Natural killer cell treated with Interleukin-12 subunit alpha and Interleukin-12 subunit beta and Interleukin-15 and Interleukin-18, amount 100 ng/mL, for 72 hours (primary cell): ENCODE results near the gene ZNF655. TPM values are rescaled to one million over a fixed set of nuclear protein-coding genes. Genes with fewer than 3 reads are reported as not detected.
"Not testable (repeated sequence)": the region's sequence is repeated elsewhere in the genome, so short reads cannot be mapped to it uniquely, and the experiment has no call there.

Experiments used
- ATAC-seq, 2 donors: fragments of 150-1000 bp; cut with Tn5 transposase in 1 of 2; sonication (Bioruptor Pico), chemical (Tn5 transposase) in 1 of 2; 2 replicates each; pipeline ENCODE4 v1.10.0; 2021
- DNase-seq: peaks from one replicate; pipeline ENCODE4 v3.0.0; 2022; ENCODE audit warnings: low spot score
- H3K27ac Mint-ChIP-seq, 2 donors: 1 replicate in 1 of 2; 2 replicates in 1 of 2; pipeline ENCODE4 v1.8.0; 2022; ENCODE audit warnings: mixed read lengths in 2 of 2, mild to moderate bottlenecking in 1 of 2, moderate library complexity in 1 of 2
- H3K27me3 Mint-ChIP-seq, 2 donors: 1 replicate in 1 of 2; 2 replicates in 1 of 2; pipeline ENCODE4 v1.8.0; 2022; ENCODE audit warnings: mixed read lengths in 2 of 2
- H3K36me3 Mint-ChIP-seq: one replicate; pipeline ENCODE4 v1.8.0; 2022; ENCODE audit warnings: mixed read lengths
- H3K4me1 Mint-ChIP-seq, 2 donors: 1 replicate in 1 of 2; 2 replicates in 1 of 2; pipeline ENCODE4 v1.8.0; 2022; ENCODE audit warnings: low read depth in 2 of 2, mixed read lengths in 2 of 2, mild to moderate bottlenecking in 1 of 2
- H3K4me3 Mint-ChIP-seq: one replicate; pipeline ENCODE4 v1.8.0; 2022; ENCODE audit warnings: mixed read lengths
- H3K9me3 Mint-ChIP-seq: 2 replicates; pipeline ENCODE4 v1.8.0; 2022; ENCODE audit warnings: mixed read lengths
- total RNA-seq, 2 donors: library from RNA; stranded (reverse); gene quantifications; one replicate each; pipeline ENCODE4 v1.2.3, GENCODE V29; 2022

Gene ZNF655, protein sequence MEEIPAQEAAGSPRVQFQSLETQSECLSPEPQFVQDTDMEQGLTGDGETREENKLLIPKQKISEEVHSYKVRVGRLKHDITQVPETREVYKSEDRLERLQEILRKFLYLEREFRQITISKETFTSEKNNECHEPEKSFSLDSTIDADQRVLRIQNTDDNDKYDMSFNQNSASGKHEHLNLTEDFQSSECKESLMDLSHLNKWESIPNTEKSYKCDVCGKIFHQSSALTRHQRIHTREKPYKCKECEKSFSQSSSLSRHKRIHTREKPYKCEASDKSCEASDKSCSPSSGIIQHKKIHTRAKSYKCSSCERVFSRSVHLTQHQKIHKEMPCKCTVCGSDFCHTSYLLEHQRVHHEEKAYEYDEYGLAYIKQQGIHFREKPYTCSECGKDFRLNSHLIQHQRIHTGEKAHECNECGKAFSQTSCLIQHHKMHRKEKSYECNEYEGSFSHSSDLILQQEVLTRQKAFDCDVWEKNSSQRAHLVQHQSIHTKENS
- total RNA-seq, result 100 to 1,000 TPM; 111 to 115 TPM

DNA sequence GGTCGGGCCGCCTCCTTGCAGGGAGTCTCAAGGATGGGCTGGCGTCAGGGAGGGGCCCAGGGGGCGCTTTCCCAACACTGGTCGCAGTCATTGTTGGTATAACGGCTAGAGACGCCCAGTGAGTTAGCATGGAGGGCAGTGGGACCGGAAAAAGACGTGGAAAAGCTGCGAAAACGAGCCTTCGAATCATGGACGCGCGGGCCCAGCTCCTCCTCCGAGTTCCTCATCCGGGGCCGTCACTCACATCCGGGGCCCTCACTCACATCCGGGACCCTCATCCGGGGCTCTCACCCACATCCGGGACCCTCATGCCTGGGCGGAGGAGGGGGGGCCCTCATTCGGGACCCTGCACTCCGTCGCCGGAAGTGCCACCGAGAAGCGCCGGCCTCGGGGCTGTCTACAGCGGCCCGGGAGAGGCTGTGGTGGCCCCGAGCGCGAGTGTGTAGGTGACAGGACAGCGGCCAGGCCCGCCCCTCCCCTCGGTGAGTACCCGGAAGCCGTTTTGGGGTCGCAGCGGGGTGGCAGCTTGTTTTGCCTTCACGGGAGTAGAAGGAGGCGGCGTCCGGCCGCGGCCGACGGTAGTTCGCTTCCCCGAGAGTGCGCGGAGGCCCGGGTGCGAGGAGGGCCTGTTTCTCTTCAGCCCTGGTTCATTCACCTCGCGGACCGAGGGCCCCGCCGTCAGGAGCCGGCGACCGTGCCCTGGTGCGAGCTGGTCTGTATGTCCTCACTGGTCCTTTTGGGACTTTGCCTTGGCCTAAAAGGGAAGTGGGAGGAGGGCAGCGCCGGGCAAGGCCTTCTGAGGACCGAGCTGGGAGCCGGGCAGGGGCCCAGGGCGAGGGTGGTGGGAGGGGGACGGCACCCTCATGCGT, at the start of gene ZNF655:
TSS of gene ZNF655 (plus strand) at position 337 of the 869 bp plus-strand sequence. CDS start 1,918 bp downstream, outside the sequence.
- ATAC-seq, result peak; percentile 91 to 95
- Mint-ChIP-seq H3K4me3 (peak within 1 kb of the TSS; percentile 100), H3K36me3 (peaks cover 35% of the 10 kb centered on the region)

DNA sequence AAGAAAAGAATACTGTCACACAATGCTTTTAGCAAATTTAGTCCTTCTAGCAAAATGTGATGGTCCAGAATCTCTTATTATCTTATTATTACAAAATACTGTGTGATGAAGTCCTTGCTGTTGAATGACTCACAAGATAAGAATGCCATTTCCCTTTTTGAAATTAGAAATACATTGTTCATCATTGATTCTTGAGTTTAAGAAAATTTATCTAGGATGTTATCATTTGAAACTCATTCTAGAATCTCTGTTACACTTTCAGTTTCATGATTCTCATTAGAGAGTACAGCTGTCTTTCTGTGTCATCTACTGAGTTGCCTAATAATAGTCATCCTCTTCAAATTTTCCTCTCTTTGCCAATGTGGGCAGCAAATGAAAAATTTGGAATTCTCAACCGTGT, 44.4 kb upstream of the ZNF655 start:
- Mint-ChIP-seq H3K36me3 (peaks cover 14% of the 10 kb centered on the region), H3K4me1 (peaks cover 9 to 13% of the 10 kb centered on the region in 2 donors), H3K27me3 (no peaks in the 10 kb centered on the region), H3K9me3 (no peaks in the 10 kb centered on the region), H3K27ac (peak overlapping the region; percentile 31), H3K4me3 (no peak overlapping the region)
- ATAC-seq (no peak), DNase-seq (no peak)

More for the DNA sequence above, at the start of gene ZNF655:
- Mint-ChIP-seq H3K4me1 (peaks cover 40 to 45% of the 10 kb centered on the region in 2 donors), H3K27me3 (no peaks in the 10 kb centered on the region), H3K27ac (peak within 1 kb of the TSS; percentile 99 to 100), H3K9me3 (no peaks in the 10 kb centered on the region)
- DNase-seq, result peak; percentile 94

DNA sequence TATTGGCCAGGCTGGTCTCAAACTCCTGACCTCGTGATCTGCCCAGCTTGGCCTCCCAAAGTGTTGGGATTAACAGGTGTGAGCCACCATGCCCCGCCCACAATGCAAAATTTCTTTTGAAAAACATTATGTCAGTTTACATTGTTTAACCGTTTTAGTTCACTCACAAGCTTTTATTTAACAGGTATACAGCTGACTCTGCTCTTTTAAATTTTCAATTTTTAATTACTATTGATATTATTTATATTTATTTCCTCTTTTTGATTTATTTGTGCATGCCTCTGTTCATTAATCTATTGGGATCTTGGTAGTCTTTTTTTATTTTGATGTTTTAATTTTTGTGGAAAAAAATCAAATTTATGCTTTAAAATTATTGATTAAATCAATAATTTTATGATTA, 37.0 kb upstream of the ZNF655 start:
- Mint-ChIP-seq H3K36me3 (peaks cover 16% of the 10 kb centered on the region), H3K4me1 (peaks cover 0 to 5% of the 10 kb centered on the region in 2 donors), H3K4me3 (no peak overlapping the region)

DNA sequence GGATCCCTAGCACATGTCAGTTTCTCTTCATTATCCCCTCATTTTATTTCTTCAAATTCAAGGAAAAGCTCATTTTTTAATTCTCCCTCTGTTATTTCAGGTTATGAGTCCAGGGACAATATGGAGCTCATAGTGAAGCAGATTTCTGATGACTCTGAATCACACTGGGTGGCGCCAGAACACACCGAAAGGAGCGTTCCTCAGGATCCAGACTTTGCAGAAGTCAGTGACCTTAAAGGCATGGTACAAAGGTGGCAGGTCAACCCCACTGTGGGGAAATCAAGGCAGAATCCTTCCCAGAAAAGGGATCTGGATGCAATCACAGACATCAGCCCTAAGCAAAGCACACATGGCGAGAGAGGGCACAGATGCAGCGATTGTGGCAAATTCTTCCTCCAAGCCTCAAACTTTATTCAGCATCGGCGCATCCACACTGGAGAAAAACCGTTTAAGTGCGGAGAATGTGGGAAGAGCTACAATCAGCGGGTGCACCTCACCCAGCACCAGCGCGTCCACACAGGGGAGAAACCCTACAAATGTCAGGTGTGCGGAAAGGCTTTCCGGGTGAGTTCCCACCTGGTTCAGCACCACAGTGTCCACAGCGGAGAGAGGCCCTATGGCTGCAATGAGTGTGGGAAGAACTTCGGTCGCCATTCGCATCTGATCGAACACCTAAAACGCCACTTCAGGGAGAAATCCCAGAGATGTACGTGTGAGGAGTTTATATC, 32.6 kb upstream of the ZNF655 start:
- Mint-ChIP-seq H3K9me3 (peaks cover 6% of the 10 kb centered on the region), H3K4me3 (no peak overlapping the region), H3K27me3 (no peaks in the 10 kb centered on the region), H3K27ac (no peak overlapping the region), H3K4me1 (peaks cover 4 to 5% of the 10 kb centered on the region in 2 donors), H3K36me3 (peaks cover 32% of the 10 kb centered on the region)
- DNase-seq (no peak), ATAC-seq (no peak)

More for the DNA sequence above, 37.0 kb upstream of the ZNF655 start:
- DNase-seq (no peak), ATAC-seq (no peak)
- H3K27ac Mint-ChIP-seq, result no peak overlapping the region
- H3K9me3 Mint-ChIP-seq, result no peaks in the 10 kb centered on the region
- no peaks in the 10 kb centered on the region for H3K27me3 Mint-ChIP-seq

DNA sequence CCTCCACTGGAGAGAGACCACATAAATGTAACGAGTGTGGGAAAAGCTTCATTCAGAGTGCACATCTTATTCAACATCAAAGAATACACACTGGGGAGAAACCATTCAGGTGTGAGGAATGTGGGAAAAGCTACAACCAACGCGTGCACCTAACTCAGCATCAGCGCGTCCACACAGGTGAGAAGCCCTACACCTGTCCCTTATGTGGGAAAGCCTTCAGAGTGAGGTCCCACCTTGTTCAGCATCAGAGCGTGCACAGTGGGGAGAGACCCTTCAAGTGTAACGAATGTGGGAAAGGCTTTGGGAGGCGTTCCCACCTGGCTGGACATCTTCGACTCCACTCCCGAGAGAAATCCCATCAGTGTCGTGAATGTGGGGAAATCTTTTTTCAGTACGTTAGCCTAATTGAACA, 27.1 kb upstream of the ZNF655 start:
- H3K27me3 Mint-ChIP-seq, result no peaks in the 10 kb centered on the region

DNA sequence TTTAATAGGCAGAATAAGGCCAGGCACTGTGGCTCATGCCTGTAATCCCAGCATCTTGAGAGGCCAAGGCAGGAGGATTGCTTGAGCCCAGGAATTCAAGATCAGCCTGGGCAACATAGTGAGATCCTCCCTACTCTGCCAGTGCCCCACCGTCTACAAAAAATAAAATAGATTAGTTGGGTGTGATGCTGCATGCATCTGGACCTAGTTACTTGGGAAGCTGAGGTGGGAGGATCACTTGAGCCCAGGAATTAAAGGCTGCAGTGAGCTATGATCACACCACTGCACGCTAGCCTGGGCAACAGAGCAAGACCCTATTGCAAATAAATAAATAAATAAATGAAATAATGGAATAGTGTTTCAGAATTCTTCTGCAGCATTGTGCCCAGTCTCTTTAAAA, 22.8 kb upstream of the ZNF655 start:
- Mint-ChIP-seq H3K36me3 (peaks cover 42% of the 10 kb centered on the region), H3K4me1 (no peaks in the 10 kb centered on the region), H3K27ac (no peak overlapping the region), H3K9me3 (peaks cover 19% of the 10 kb centered on the region), H3K4me3 (no peak overlapping the region), H3K27me3 (no peaks in the 10 kb centered on the region)
- no peak for DNase-seq
- no peak for ATAC-seq

More for the DNA sequence above, 27.1 kb upstream of the ZNF655 start:
- H3K27ac Mint-ChIP-seq, result no peak overlapping the region
- H3K9me3 Mint-ChIP-seq, result peaks cover 21% of the 10 kb centered on the region
- DNase-seq, result no peak
- peaks cover 0 to 4% of the 10 kb centered on the region in 2 donors for H3K4me1 Mint-ChIP-seq
- no peak for ATAC-seq
- no peak overlapping the region for H3K4me3 Mint-ChIP-seq
- H3K36me3 Mint-ChIP-seq, result peaks cover 50% of the 10 kb centered on the region

DNA sequence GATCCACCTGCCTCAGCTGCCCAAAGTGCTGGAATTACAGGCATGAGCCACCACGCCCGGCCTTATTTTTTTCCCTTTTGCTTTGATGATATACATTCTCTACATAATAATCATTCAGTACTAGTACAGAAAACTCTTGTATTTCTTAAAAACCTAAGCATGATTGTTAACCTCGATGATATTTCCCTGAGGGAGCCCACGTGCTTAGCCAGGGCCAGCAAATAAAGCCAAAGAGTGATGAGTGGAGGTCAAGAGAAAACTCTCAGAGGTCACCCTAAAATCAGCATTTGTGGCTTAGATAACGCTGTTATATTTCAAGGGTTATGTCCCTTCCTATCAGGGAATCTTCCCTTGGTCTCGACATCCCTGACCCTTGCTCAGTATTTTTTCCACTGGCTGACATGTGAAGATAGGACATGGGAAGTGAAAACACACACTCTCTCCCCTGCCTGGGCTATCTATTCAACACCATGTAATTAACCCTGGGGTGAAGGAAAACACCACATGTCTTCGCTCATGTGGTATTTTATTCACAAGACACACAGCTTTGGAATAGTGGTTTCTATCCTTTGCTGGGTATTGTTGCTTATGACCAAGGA, 19.1 kb upstream of the ZNF655 start:
- no peak overlapping the region for H3K4me3 Mint-ChIP-seq
- peaks cover 19% of the 10 kb centered on the region for H3K36me3 Mint-ChIP-seq
- no peaks in the 10 kb centered on the region for H3K4me1 Mint-ChIP-seq
- peaks cover 3% of the 10 kb centered on the region for H3K9me3 Mint-ChIP-seq
- DNase-seq (no peak), ATAC-seq (no peak)
- H3K27ac Mint-ChIP-seq, result no peak overlapping the region
- H3K27me3 Mint-ChIP-seq, result no peaks in the 10 kb centered on the region

DNA sequence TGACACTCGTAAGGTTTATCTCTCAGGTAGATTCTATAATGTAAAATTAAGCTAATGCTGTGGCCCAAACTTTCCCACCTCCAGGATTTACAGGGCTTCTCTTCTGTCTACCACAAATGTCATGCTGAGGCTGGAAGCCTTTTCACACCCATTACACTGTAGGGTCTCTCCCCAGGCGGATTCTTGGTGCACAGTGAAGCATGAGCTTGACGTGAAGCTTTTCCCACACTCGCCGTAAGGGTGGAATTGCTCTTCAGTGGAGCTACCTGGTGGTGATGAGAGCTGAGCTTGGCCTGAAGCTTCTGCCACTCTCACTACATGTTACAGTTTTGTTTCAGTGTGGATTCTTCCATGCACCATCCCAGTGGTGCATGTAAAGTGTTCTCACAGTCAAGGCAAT, 17.9 kb upstream of the ZNF655 start:
- no peak for DNase-seq
- Mint-ChIP-seq H3K4me1 (no peaks in the 10 kb centered on the region), H3K9me3 (peaks cover 3% of the 10 kb centered on the region), H3K4me3 (no peak overlapping the region), H3K27me3 (no peaks in the 10 kb centered on the region), H3K27ac (no peak overlapping the region), H3K36me3 (peaks cover 19% of the 10 kb centered on the region)
- no peak for ATAC-seq

DNA sequence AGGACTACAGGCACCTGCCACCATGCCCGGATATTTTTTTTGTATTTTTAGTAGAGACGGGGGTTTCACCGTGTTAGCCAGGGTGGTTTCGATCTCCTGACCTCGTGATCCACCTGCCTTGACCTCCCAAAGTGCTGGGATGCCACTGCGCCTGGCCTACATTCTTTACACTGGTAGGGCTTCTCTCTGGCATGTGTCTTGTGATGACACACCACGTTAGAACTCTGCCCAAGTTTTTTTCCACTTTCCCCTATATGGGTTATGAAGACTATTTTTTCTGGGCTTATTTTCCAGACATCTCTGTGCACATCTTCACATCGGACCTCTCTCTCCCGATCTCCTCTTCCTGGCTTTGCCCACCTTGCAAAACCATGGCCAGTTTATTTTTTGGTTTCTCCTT, 17.2 kb upstream of the ZNF655 start:
- no peak for DNase-seq
- Mint-ChIP-seq H3K27ac (no peak overlapping the region), H3K4me3 (no peak overlapping the region), H3K4me1 (no peaks in the 10 kb centered on the region), H3K9me3 (peaks cover 3% of the 10 kb centered on the region), H3K36me3 (peaks cover 19% of the 10 kb centered on the region), H3K27me3 (no peaks in the 10 kb centered on the region)
- no peak for ATAC-seq

DNA sequence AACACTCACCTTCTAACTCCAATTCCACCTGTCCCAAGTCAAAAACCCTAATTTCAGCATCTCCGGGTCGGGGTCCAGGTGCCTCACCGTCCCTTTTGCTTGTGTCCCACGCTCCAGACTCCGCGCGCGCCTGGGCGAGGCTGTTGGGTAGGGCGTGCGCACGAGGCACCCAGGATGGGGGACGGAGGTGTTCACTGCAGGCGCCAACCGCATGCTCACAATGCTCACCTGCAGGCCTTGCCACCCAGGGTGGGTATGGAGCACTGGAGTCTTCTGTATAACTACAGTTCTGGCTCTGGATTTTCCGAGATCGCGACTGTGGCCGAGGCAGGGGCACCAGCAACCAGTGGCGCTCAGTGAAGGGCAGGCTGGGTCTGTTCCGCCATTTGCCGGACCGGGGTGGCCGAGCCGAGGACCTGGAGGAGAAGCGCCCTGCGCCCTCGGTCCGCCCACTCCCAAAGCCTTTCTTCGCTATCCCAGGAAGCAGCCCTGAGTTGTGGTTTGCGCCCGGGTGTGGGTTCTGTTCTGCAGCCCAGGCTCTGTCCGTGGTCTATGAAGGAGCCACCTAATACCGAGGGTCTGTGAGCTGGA, 15.3 kb upstream of the ZNF655 start:
- H3K4me1 Mint-ChIP-seq, result no peaks in the 10 kb centered on the region
- DNase-seq, result no peak
- H3K27ac Mint-ChIP-seq, result no peak overlapping the region
- H3K4me3 Mint-ChIP-seq, result no peak overlapping the region
- H3K9me3 Mint-ChIP-seq, result peaks cover 3% of the 10 kb centered on the region
- no peak for ATAC-seq
- H3K36me3 Mint-ChIP-seq, result peaks cover 21% of the 10 kb centered on the region
- H3K27me3 Mint-ChIP-seq, result no peaks in the 10 kb centered on the region

DNA sequence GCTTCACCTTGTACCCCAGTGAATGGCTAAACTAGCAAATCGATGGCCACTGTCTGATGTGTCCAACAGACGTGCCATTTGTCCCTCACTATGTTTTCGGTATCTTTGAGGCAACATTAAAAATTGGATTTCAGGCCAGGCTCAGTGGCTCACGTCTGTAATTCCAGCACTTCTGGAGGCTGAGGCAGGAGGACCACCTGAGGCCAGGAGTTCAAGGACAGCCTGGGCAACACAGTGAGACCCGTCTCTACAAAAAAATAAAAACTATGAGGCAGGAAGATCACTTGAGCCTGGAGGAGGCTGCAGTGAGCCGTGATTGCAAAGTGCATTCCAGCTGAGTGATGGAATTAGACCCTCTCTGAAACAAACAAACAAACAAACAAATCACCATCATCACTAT, 14.5 kb upstream of the ZNF655 start:
- peaks cover 19% of the 10 kb centered on the region for H3K36me3 Mint-ChIP-seq
- H3K27ac Mint-ChIP-seq, result no peak overlapping the region
- H3K4me3 Mint-ChIP-seq, result no peak overlapping the region
- H3K9me3 Mint-ChIP-seq, result peaks cover 3% of the 10 kb centered on the region
- no peaks in the 10 kb centered on the region for H3K27me3 Mint-ChIP-seq
- DNase-seq (no peak), ATAC-seq (no peak)
- H3K4me1 Mint-ChIP-seq, result no peaks in the 10 kb centered on the region

DNA sequence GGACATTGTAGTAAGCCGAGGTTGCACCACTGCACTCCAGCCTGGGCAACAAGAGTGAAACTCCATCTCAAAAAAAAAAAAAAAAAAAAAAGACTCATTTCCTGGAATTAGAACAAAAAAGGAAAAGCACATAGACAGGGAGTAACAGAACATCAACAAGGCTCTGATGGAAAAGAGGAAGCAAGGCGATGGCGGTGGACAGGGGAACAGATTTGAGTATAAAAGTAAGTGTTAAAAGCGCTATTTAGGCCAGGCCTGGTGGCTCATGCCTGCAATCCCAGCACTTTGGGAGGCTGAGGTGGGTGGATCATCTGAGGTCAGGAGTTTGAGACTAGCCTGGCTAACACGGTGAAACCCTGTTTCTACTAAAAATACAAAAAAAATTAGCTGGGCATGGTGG, 13.1 kb upstream of the ZNF655 start:
- H3K27me3 Mint-ChIP-seq, H3K4me1 Mint-ChIP-seq, H3K9me3 Mint-ChIP-seq, ATAC-seq, DNase-seq, H3K27ac Mint-ChIP-seq, H3K4me3 Mint-ChIP-seq: not testable (repeated sequence)
- peaks cover 17% of the 10 kb centered on the region for H3K36me3 Mint-ChIP-seq

DNA sequence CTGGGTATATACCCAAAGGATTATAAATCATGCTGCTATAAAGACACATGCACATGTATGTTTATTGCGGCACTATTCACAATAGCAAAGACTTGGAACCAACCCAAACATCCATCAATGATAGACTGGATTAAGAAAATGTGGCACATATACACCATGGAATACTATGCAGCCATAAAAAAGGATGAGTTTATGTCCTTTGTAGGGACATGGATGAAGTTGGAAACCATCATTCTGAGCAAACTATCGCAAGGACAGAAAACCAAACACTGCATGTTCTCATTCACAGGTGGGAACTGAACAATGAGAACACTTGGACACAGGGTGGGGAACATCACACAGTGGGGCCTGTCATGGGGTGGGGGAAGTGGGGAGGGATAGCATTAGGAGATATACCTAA, 8.9 kb upstream of the ZNF655 start:
- H3K4me3 Mint-ChIP-seq, H3K27ac Mint-ChIP-seq, H3K27me3 Mint-ChIP-seq, DNase-seq, H3K9me3 Mint-ChIP-seq, ATAC-seq: not testable (repeated sequence)
- peaks cover 14% of the 10 kb centered on the region for H3K36me3 Mint-ChIP-seq
- H3K4me1 Mint-ChIP-seq, result peaks cover 14 to 22% of the 10 kb centered on the region in 2 donors
